Trophoblast cell (in vitro differentiated cells and primary cell): Measurements from ENCODE around the gene OR9A4.

ENCODE experiments used
- DNase-seq, 2 donors: peaks; one replicate each; pipeline ENCODE4 v3.0.0-alpha.2; 2016
- H2AFZ ChIP-seq: 2 replicates; pipeline ENCODE4 v1.6.1; 2013; ENCODE audit warnings: low read length, moderate library complexity, mild to moderate bottlenecking; ENCODE audit not compliant: insufficient read depth, poor library complexity
- H2AK5ac ChIP-seq: 2 replicates; pipeline ENCODE4 v1.6.1; 2013; ENCODE audit warnings: mild to moderate bottlenecking, low read length
- H2BK120ac ChIP-seq: 2 replicates; pipeline ENCODE4 v1.6.1; 2013; ENCODE audit warnings: low read length, mild to moderate bottlenecking, moderate library complexity; ENCODE audit not compliant: insufficient read depth, poor library complexity
- H2BK12ac ChIP-seq: 2 replicates; pipeline ENCODE4 v1.6.1; 2013; ENCODE audit warnings: mild to moderate bottlenecking, low read length, moderate library complexity
- H2BK5ac ChIP-seq: 2 replicates; pipeline ENCODE4 v1.6.1; 2013; ENCODE audit warnings: low read length, low read depth, moderate library complexity, mild to moderate bottlenecking; ENCODE audit not compliant: poor library complexity
- H3K14ac ChIP-seq: 2 replicates; pipeline ENCODE4 v1.6.1; 2013; ENCODE audit warnings: mild to moderate bottlenecking, low read length
- H3K18ac ChIP-seq: 2 replicates; pipeline ENCODE4 v1.6.1; 2013; ENCODE audit warnings: mild to moderate bottlenecking, low read length
- H3K23ac ChIP-seq: 2 replicates; pipeline ENCODE4 v1.6.1; 2013; ENCODE audit warnings: low read length
- H3K27ac ChIP-seq: 2 replicates; pipeline ENCODE4 v1.5.1; 2013; ENCODE audit warnings: low read depth, mild to moderate bottlenecking, inconsistent platforms, low read length, moderate library complexity
- H3K27me3 ChIP-seq: 2 replicates; pipeline ENCODE4 v1.6.1; 2013; ENCODE audit warnings: inconsistent platforms, mild to moderate bottlenecking, low read length, moderate library complexity; ENCODE audit not compliant: insufficient read depth
- H3K36me3 ChIP-seq, 2 experiments: 1 replicate in 1 of 2; 2 replicates in 1 of 2; pipeline ENCODE4 v1.6.1; 2013; ENCODE audit warnings: low read length in 2 of 2, mild to moderate bottlenecking in 2 of 2, moderate library complexity in 1 of 2; ENCODE audit not compliant: insufficient read depth in 2 of 2, control insufficient read depth in 1 of 2
- H3K4ac ChIP-seq: 2 replicates; pipeline ENCODE4 v1.6.1; 2013; ENCODE audit warnings: low read depth, mild to moderate bottlenecking, low read length, moderate library complexity
- H3K4me1 ChIP-seq, 2 experiments: 1 replicate in 1 of 2; 2 replicates in 1 of 2; pipeline ENCODE4 v1.6.1; 2013; ENCODE audit warnings: low read length in 2 of 2, mild to moderate bottlenecking in 2 of 2, moderate library complexity in 1 of 2; ENCODE audit not compliant: insufficient read depth in 2 of 2, control insufficient read depth in 1 of 2
- H3K4me2 ChIP-seq: 2 replicates; pipeline ENCODE4 v1.6.1; 2013; ENCODE audit warnings: inconsistent platforms, mild to moderate bottlenecking, low read length, moderate library complexity
- H3K4me3 ChIP-seq: 2 replicates; pipeline ENCODE4 v1.5.1; 2013; ENCODE audit warnings: mild to moderate bottlenecking, low read depth, low read length, inconsistent platforms
- H3K79me1 ChIP-seq: one replicate; pipeline ENCODE4 v1.6.1; 2013; ENCODE audit warnings: low read length
- H3K79me2 ChIP-seq: 2 replicates; pipeline ENCODE4 v1.6.1; 2013; ENCODE audit warnings: low read length, mild to moderate bottlenecking; ENCODE audit not compliant: control insufficient read depth, insufficient read depth, poor library complexity
- H3K9ac ChIP-seq: 2 replicates; pipeline ENCODE4 v1.6.1; 2013; ENCODE audit warnings: mild to moderate bottlenecking, low read length
- H3K9me3 ChIP-seq: 2 replicates; pipeline ENCODE4 v1.6.1; 2013; ENCODE audit warnings: low read depth, mild to moderate bottlenecking, control low read depth, inconsistent platforms, low read length; ENCODE audit not compliant: insufficient read depth
- H4K12ac ChIP-seq: 2 replicates; pipeline ENCODE4 v1.6.1; 2013; ENCODE audit warnings: low read depth, mild to moderate bottlenecking, low read length, moderate library complexity
- H4K8ac ChIP-seq: 2 replicates; pipeline ENCODE4 v1.6.1; 2013; ENCODE audit warnings: low read depth, mild to moderate bottlenecking, low read length, moderate library complexity
- H4K91ac ChIP-seq: one replicate; pipeline ENCODE4 v1.6.1; 2013; ENCODE audit warnings: low read depth, mild to moderate bottlenecking, low read length, moderate library complexity
- WGBS: extraction: QIAGEN DNeasy Blood & Tissue Kit; methylation state at CpG from one replicate; pipeline ENCODE4 v1.1.7; 2013; ENCODE audit warnings: missing lambda C conversion rate; ENCODE audit not compliant: insufficient read length, insufficient coverage; ENCODE audit errors: extremely low coverage; 5-methylcytosine and 5-hydroxymethylcytosine counted together

OR9A4 gene

GRCh38 chr7:141943846-141944245 is 27.6 kb downstream of the OR9A4 start:
- DNase-seq = no peak
- H3K79me1 ChIP-seq = no peaks in the 10 kb centered on the region
- H3K18ac ChIP-seq = no peak overlapping the region
- WGBS = no CpG with 5 or more reads among the region's 1 CpG
- H3K36me3 ChIP-seq = no peaks in the 10 kb centered on the region
- no peak overlapping the region for H3K27ac ChIP-seq
- H3K4me3 ChIP-seq = no peak overlapping the region
- H3K4me2 ChIP-seq = no peak overlapping the region
- no peak overlapping the region for H3K23ac ChIP-seq
- H3K79me2 ChIP-seq = no peaks in the 10 kb centered on the region
- H3K4me1 ChIP-seq = no peaks in the 10 kb centered on the region
- no peak overlapping the region for H3K14ac ChIP-seq
- no peak overlapping the region for H2BK12ac ChIP-seq
- no peaks in the 10 kb centered on the region for H3K27me3 ChIP-seq
- H4K12ac ChIP-seq = no peak overlapping the region
- no peaks in the 10 kb centered on the region for H3K9me3 ChIP-seq
- H4K91ac ChIP-seq = no peak overlapping the region
- no peak overlapping the region for H3K9ac ChIP-seq
- H2AFZ ChIP-seq = no peak overlapping the region
- no peak overlapping the region for H3K4ac ChIP-seq
- no peak overlapping the region for H2BK5ac ChIP-seq
- H2AK5ac ChIP-seq = no peak overlapping the region
- no peak overlapping the region for H2BK120ac ChIP-seq
- no peak overlapping the region for H4K8ac ChIP-seq

GRCh38 chr7:141944811-141945210 is 28.6 kb downstream of the OR9A4 start:
- no peak overlapping the region for H2AK5ac ChIP-seq
- H3K9ac ChIP-seq = no peak overlapping the region
- no peak overlapping the region for H3K18ac ChIP-seq
- no peak for DNase-seq
- H4K8ac ChIP-seq = no peak overlapping the region
- H2BK12ac ChIP-seq = no peak overlapping the region
- no peak overlapping the region for H4K12ac ChIP-seq
- no peak overlapping the region for H2AFZ ChIP-seq
- H3K4me2 ChIP-seq = no peak overlapping the region
- no peak overlapping the region for H3K23ac ChIP-seq
- H3K4ac ChIP-seq = no peak overlapping the region
- no peak overlapping the region for H2BK120ac ChIP-seq
- no peaks in the 10 kb centered on the region for H3K4me1 ChIP-seq
- no peaks in the 10 kb centered on the region for H3K9me3 ChIP-seq
- no peak overlapping the region for H3K14ac ChIP-seq
- H3K36me3 ChIP-seq = no peaks in the 10 kb centered on the region
- H3K79me1 ChIP-seq = no peaks in the 10 kb centered on the region
- H3K27ac ChIP-seq = no peak overlapping the region
- no peaks in the 10 kb centered on the region for H3K79me2 ChIP-seq
- WGBS = no CpG with 5 or more reads among the region's 3 CpGs
- H4K91ac ChIP-seq = no peak overlapping the region
- H3K4me3 ChIP-seq = no peak overlapping the region
- no peak overlapping the region for H2BK5ac ChIP-seq
- no peaks in the 10 kb centered on the region for H3K27me3 ChIP-seq

- H4K91ac ChIP-seq = no peak overlapping the region
- no peak overlapping the region for H3K4me2 ChIP-seq
- H3K23ac ChIP-seq = no peak overlapping the region
- H2BK12ac ChIP-seq = no peak overlapping the region
- no peak overlapping the region for H4K12ac ChIP-seq
- H3K27ac ChIP-seq = no peak overlapping the region
- H3K4me1 ChIP-seq = no peaks in the 10 kb centered on the region
- no peak overlapping the region for H2BK120ac ChIP-seq
- no peak overlapping the region for H2AK5ac ChIP-seq
- no peaks in the 10 kb centered on the region for H3K9me3 ChIP-seq
- WGBS = no CpG with 5 or more reads among the region's 3 CpGs
- peak; percentile 53 to 70 for DNase-seq
- H3K27me3 ChIP-seq = no peaks in the 10 kb centered on the region
- H3K79me2 ChIP-seq = no peaks in the 10 kb centered on the region
- H3K4ac ChIP-seq = no peak overlapping the region
- no peaks in the 10 kb centered on the region for H3K36me3 ChIP-seq
- no peak overlapping the region for H3K14ac ChIP-seq
- no peak overlapping the region for H3K18ac ChIP-seq
- H3K4me3 ChIP-seq = no peak overlapping the region
- H2BK5ac ChIP-seq = no peak overlapping the region
- H4K8ac ChIP-seq = no peak overlapping the region
- H2AFZ ChIP-seq = no peak overlapping the region
- no peaks in the 10 kb centered on the region for H3K79me1 ChIP-seq
- no peak overlapping the region for H3K9ac ChIP-seq
Observed at GRCh38 chr7:141945356-141945755, 29.2 kb downstream of the OR9A4 start.

- H3K4me3 ChIP-seq = no peak within 1 kb of the TSS
- no peaks in the 10 kb centered on the region for H3K27me3 ChIP-seq
- H3K27ac ChIP-seq = no peak within 1 kb of the TSS
- no peak within 1 kb of the TSS for H3K4me2 ChIP-seq
- peak within 1 kb of the TSS; percentile 10 for H2AFZ ChIP-seq
- H3K9ac ChIP-seq = no peak within 1 kb of the TSS
- no peak within 1 kb of the TSS for H4K91ac ChIP-seq
- H2AK5ac ChIP-seq = no peak within 1 kb of the TSS
- no peak within 1 kb of the TSS for H3K23ac ChIP-seq
- DNase-seq = no peak
- no peak within 1 kb of the TSS for H2BK5ac ChIP-seq
- no peaks in the 10 kb centered on the region for H3K36me3 ChIP-seq
- no CpG with 5 or more reads among the region's 3 CpGs for WGBS
- no peak within 1 kb of the TSS for H4K12ac ChIP-seq
- H3K9me3 ChIP-seq = no peaks in the 10 kb centered on the region
- H3K4ac ChIP-seq = no peak within 1 kb of the TSS
- H3K4me1 ChIP-seq = no peaks in the 10 kb centered on the region
- no peak within 1 kb of the TSS for H3K18ac ChIP-seq
- no peak within 1 kb of the TSS for H2BK12ac ChIP-seq
- no peaks in the 10 kb centered on the region for H3K79me2 ChIP-seq
- no peak within 1 kb of the TSS for H3K14ac ChIP-seq
- H3K79me1 ChIP-seq = no peaks in the 10 kb centered on the region
- H2BK120ac ChIP-seq = no peak within 1 kb of the TSS
- H4K8ac ChIP-seq = no peak within 1 kb of the TSS
Observed at GRCh38 chr7:141946796-141947195, 30.6 kb downstream of the OR9A4 start, which contains the start of gene CLEC5A. CLEC5A (minus strand) TSS chr7:141946974; CDS start chr7:141946292, 682 bp downstream.
